ENCODE results near the gene PHTF2. TPM values are rescaled to one million over a fixed set of nuclear protein-coding genes. Genes with fewer than 3 reads are reported as not detected.
A peak's percentile ranks its signal among the peaks of the same experiment; 100 is the strongest.

PHTF2 gene
- total RNA-seq, 1 donor from 2014 or later, result 38.6 TPM

DNA sequence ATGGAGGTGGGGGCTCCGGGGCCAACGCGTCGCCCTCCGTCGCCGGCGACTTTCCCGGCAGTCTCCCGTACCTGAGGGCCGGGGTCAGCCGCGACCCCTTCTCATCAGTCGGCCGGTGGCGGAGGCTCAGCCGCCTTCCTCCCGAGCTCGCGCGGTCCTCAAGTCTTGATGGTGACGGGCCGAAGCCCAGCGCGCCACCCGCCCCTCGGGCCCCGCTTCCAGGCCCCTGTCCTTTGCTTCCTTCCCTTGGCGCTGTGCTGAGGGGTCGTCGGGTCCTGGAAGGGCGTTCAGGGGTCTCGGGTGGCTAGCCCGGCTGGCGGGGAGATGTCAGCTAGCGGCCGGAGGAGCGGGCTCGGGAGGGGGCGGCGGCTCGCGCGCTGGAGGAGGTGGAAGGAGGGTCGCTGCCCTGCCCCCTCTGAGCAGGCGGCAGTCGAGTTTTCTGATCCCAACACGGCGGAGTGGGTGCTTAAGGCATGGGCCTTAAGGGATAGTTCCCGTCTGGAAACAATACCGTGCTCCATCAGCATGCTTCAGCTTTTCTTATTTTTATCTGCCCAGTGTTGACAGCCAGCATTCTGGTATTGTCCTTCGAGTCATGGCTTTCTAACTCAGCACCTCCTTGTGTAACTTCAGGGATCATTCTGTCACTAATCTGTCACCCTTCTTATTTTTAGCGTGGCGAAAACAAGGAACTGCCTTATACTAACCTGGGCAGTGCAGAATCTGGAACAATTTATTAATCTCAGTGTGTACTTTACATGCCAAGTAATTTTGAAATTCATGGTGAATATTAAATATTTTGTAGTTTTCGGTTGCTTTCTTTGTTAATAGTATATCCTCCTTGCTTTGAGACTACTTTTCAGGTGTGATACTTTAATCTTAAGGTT lies 748 bp downstream of the PHTF2 start:
- H3K36me3 Mint-ChIP-seq, result peaks cover 13% of the 10 kb centered on the region
- Histone ChIP-seq H3K79me2 (ENCODE audit: low read depth) (peaks cover 84% of the 10 kb centered on the region), H3F3A (ENCODE audit: low read depth) (peaks cover 19% of the 10 kb centered on the region), H3K4me1 (peaks cover 13% of the 10 kb centered on the region), H3K27ac (peak overlapping the region; percentile 70), H3K27me3 (no peaks in the 10 kb centered on the region), H4K20me1 (ENCODE audit: low read depth) (peaks cover 6% of the 10 kb centered on the region), H3K4me3 (peak overlapping the region; percentile 85), H3K9ac (peak overlapping the region; percentile 61), H3K4me2 (peak overlapping the region; percentile 84), H2AFZ (replicated peaks) (peak overlapping the region; percentile 81), H3K36me3 (no peaks in the 10 kb centered on the region), H3K9me3 (ENCODE audit: low read depth) (no peaks in the 10 kb centered on the region)
- peaks cover 5% of the 10 kb centered on the region for H3K9me3 Mint-ChIP-seq
- no peak for TF ChIP-seq EZH2 (IDR thresholded peaks at IDR 0.05)
- TF ChIP-seq EZH2phosphoT487 (IDR thresholded peaks at IDR 0.05), result no peak
- TF ChIP-seq, protein P1, sequence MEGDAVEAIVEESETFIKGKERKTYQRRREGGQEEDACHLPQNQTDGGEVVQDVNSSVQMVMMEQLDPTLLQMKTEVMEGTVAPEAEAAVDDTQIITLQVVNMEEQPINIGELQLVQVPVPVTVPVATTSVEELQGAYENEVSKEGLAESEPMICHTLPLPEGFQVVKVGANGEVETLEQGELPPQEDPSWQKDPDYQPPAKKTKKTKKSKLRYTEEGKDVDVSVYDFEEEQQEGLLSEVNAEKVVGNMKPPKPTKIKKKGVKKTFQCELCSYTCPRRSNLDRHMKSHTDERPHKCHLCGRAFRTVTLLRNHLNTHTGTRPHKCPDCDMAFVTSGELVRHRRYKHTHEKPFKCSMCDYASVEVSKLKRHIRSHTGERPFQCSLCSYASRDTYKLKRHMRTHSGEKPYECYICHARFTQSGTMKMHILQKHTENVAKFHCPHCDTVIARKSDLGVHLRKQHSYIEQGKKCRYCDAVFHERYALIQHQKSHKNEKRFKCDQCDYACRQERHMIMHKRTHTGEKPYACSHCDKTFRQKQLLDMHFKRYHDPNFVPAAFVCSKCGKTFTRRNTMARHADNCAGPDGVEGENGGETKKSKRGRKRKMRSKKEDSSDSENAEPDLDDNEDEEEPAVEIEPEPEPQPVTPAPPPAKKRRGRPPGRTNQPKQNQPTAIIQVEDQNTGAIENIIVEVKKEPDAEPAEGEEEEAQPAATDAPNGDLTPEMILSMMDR (IDR thresholded peaks at IDR 0.05), result no peak
- peak overlapping the region; percentile 98 for H3K4me3 Mint-ChIP-seq
- H3K4me1 Mint-ChIP-seq, result peaks cover 26% of the 10 kb centered on the region
- peak overlapping the region; percentile 97 for H3K27ac Mint-ChIP-seq
- no peaks in the 10 kb centered on the region for H3K27me3 Mint-ChIP-seq (ENCODE audit: insufficient read depth, low read depth)
- peak; percentile 77 for DNase-seq (ENCODE audit: low spot score)

- Histone ChIP-seq H3K9ac (no peak overlapping the region), H3K36me3 (no peaks in the 10 kb centered on the region), H3K4me1 (peaks cover 13% of the 10 kb centered on the region), H3K4me3 (peak overlapping the region; percentile 85), H2AFZ (replicated peaks) (no peak overlapping the region), H3K79me2 (ENCODE audit: low read depth) (peaks cover 84% of the 10 kb centered on the region), H3K27ac (no peak overlapping the region), H4K20me1 (ENCODE audit: low read depth) (peaks cover 6% of the 10 kb centered on the region), H3K27me3 (no peaks in the 10 kb centered on the region), H3F3A (ENCODE audit: low read depth) (peaks cover 19% of the 10 kb centered on the region), H3K4me2 (peak overlapping the region; percentile 84), H3K9me3 (ENCODE audit: low read depth) (peaks cover under 1% of the 10 kb centered on the region)
- no peak for DNase-seq (ENCODE audit: low spot score)
- Mint-ChIP-seq H3K27ac (peak overlapping the region; percentile 33), H3K4me1 (peaks cover 26% of the 10 kb centered on the region), H3K27me3 (ENCODE audit: insufficient read depth, low read depth) (no peaks in the 10 kb centered on the region), H3K4me3 (peak overlapping the region; percentile 98), H3K9me3 (peaks cover 11% of the 10 kb centered on the region), H3K36me3 (peaks cover 10% of the 10 kb centered on the region)
- TF ChIP-seq EZH2phosphoT487 (IDR thresholded peaks at IDR 0.05), result no peak
- TF ChIP-seq EZH2 (IDR thresholded peaks at IDR 0.05), result no peak
- TF ChIP-seq, protein P1 (IDR thresholded peaks at IDR 0.05), result no peak
These were observed 1.6 kb downstream of the PHTF2 start for GRCh38 chr7:77800158-77800557.

GRCh38 chr7:77800730-77801129 lies 2.2 kb downstream of the PHTF2 start:
- no peaks in the 10 kb centered on the region for H3K27me3 Mint-ChIP-seq (ENCODE audit: insufficient read depth, low read depth)
- Histone ChIP-seq H3F3A (ENCODE audit: low read depth) (peaks cover 19% of the 10 kb centered on the region), H3K79me2 (ENCODE audit: low read depth) (peaks cover 84% of the 10 kb centered on the region), H3K36me3 (no peaks in the 10 kb centered on the region), H3K27me3 (no peaks in the 10 kb centered on the region), H2AFZ (replicated peaks) (no peak overlapping the region), H4K20me1 (ENCODE audit: low read depth) (peaks cover 6% of the 10 kb centered on the region), H3K9me3 (ENCODE audit: low read depth) (peaks cover 6% of the 10 kb centered on the region), H3K4me2 (no peak overlapping the region), H3K9ac (no peak overlapping the region), H3K4me1 (peaks cover 13% of the 10 kb centered on the region), H3K27ac (no peak overlapping the region), H3K4me3 (no peak overlapping the region)
- peaks cover 17% of the 10 kb centered on the region for H3K9me3 Mint-ChIP-seq
- no peak for DNase-seq (ENCODE audit: low spot score)
- H3K4me3 Mint-ChIP-seq, result no peak overlapping the region
- no peak overlapping the region for H3K27ac Mint-ChIP-seq
- H3K36me3 Mint-ChIP-seq, result peaks cover 13% of the 10 kb centered on the region
- H3K4me1 Mint-ChIP-seq, result peaks cover 26% of the 10 kb centered on the region
- TF ChIP-seq, protein P1 (IDR thresholded peaks at IDR 0.05), result no peak
- TF ChIP-seq EZH2phosphoT487 (IDR thresholded peaks at IDR 0.05) (no peak), EZH2 (IDR thresholded peaks at IDR 0.05) (no peak)
